Right hindlimb (tissue), 1 donor: ENCODE results near the gene MESD.
"Not testable (repeated sequence)": the region's sequence is repeated elsewhere in the genome, so short reads cannot be mapped to it uniquely, and the experiment has no call there.

Source experiments
- DNase-seq: peaks from one replicate; pipeline ENCODE4 v3.0.0-alpha.2; 2018

Gene MESD

DNA sequence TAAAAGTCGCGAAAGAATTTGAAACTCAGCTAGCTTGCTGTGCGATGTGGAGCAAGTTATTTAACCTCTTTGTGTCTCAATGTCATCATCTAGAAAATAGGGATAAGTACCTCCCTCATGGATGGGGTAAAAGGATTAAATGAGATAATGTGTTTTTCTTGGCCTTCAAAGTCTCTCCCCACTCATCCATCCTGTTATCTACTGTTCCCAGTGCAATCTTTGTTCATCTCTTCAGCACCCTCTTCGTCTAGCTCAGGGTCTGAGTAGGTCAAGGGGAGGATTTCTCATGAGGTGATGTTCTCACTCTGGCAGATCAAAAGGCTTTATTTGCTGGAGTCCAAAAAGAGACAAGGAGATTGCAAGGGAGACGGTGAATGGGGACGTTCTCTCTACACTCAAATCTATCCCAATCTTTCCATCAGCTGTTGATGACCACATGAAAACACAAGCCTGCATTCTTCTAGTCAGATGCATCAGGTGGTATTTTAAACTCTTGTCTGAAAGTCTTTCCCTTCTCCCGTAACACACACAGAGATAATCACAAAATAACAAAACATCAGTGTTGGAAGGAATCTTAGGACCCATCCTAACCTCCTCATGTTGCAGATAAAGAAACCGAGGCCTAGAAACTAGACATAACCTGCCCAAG is 1.3 kb downstream of the MESD start:
- no peak for DNase-seq

DNA sequence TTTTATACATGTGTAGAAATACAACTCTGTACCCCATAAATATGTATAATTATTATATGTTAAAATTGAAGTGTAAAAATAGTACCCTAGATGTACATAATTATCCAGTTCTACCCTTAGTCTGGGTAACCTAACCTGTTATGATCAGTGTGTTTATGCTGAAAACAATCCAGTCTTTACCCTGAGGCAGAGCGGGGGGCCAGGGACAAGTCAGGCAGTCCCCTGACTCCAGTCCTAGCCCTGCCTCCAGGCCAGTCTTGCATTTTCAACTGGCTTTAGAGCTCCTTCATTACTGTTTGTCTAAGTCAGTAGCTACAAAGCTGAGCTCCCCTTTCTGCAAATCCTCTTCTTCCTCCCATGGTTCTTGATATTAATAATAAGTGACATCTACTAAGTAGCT is 3.1 kb downstream of the MESD start:
- DNase-seq: no peak

GRCh38 chr15:80985981-80986380 is 3.6 kb downstream of the MESD start:
- DNase-seq: no peak

DNA sequence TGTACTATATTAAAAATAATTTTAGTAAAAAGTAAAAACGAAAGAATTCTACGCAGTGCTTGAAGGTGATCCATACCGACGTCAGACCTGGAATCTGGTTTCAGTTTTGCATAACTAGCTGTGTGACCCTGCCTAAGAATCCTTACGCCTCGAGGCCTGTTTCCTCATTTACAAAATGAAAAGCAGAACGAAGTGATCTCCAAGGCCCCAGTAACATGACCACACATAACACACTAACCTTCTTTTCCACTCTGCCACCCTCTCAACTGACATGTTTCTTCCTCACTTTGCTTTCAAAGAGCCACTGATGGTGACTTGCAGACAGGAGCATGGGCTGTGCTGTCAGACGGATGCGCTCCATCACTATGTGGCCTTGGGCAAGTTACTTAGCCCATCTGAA is 4.8 kb downstream of the MESD start:
- no peak for DNase-seq

DNA sequence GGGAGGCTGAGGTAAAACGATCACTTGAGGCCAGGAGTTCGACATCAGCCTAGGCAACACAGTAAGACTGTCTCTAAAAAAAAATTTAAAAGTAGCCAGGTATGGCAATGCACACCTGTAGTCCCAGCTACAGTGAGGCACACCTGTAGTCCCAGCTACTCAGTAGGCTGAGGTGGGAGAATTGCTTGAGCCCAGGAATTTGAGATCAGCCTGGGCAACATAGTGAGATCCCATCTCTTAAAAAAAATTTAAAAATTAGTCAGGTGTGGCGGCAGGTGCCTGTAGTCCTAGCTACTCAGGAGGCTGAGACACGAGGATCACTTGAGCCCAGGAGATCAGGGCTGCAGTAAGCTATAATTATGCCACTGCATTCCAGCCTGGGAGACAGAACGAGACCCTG is 6.8 kb downstream of the MESD start:
- no peak for DNase-seq

DNA sequence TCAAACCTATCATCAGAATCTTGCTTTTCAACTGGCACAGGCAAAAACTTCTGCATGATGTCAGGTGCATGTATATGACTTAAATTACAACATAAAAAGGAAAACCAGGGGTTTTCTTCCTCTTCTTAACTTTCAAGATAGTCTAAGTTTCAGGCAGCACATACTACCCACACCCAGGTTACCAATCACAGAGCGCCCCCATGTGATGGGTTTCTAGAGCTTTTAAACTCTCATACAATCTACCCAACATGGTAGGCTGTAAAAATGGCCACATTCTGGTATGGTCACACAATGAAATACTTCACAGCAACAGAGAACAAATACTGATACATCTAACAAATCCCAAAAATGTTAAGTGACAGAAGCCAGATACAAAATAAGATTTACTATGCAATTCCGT is 7.4 kb downstream of the MESD start:
- DNase-seq: no peak

- no peak for DNase-seq
These were observed 9.9 kb downstream of the MESD start for GRCh38 chr15:80979538-80980200.

DNA sequence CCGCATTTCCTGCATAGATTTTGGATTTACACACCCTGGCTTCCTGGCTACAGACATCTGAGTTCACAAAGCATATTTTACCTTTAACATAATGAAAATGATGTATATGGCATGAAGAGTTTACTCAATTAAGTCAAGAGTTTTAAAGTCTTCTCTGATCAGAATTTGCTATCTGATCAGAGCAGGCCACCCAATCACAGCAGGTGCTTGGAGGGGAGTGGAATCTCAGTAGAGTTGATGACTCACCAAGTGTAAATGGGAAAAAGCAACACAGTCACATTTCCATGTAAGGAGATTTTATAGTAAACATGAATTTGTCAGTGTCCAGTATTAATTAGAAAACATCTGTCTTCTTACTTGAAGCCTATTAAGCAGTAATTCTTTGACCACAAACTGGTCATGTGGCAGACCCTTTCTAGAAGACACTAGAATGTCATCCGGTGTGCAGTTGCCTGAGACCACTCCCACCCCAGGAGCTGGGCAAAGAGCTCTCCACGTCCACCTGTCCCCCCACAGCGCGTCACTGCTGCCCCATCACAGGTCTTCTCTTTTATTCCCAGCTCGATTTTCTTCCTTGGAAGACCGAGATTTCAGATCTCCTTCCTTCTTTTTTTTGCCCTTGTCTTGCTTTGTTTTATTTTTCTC is 10.8 kb downstream of the MESD start:
- DNase-seq: no peak

GRCh38 chr15:80977627-80978036 is 12.0 kb downstream of the MESD start:
- DNase-seq: peak; percentile 66

DNA sequence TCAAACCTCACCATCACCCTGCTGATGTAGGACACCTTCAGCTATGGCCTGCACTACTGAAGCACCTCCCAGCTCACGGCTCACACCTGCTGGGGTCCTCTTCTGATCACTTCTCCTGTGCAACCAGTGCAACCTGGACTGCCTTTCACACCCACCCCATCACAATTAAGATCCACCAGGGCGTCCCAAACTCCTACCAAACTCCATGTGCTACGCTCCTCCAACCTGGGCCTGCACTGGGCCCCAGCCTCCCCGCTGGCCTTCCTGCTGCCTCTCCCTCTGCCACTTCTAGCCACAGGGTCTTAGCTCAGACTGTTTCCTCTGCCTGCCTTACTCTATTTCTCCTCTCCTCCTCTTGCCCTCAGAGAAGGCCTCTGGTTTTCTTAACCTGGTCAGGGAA is 12.8 kb downstream of the MESD start:
- no peak for DNase-seq

DNA sequence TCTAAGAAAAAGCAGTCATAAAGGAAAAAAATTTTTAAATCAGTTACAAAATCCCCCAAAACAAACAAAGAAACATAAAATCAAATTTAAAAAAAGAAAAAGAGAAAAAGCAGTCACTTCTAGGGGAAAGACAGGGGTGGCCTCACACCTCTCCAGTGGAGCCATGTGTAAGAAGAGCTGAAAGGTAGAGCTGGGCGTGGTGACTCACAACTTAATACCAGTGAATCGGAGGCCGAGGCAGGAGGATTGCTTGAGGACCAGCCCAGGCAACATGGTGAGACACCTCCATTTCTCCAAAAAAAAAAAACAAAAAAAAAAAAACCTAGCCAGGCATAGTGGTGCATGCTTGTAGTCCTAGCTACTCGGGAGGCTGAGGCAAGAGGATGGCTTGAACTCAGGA is 14.7 kb downstream of the MESD start:
- no peak for DNase-seq

DNA sequence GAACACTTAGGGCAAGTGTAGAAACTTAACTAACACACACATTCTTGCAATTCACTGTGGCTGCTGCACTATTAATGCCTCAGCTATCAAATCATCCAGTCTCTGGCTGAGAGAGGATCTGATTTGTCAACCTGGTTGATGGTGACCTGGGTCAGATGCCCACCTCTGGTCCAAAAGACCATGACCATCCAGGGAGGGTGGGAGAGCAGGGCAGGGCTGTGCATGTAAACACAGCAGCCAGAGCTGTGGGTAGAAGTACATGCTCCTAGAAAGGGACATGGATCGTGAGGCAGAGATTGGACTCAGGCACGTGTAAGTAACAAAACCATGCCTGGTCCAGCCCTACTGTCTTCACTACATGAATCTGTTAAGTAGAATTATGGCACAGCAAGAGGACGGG is 17.3 kb downstream of the MESD start:
- no peak for DNase-seq

DNA sequence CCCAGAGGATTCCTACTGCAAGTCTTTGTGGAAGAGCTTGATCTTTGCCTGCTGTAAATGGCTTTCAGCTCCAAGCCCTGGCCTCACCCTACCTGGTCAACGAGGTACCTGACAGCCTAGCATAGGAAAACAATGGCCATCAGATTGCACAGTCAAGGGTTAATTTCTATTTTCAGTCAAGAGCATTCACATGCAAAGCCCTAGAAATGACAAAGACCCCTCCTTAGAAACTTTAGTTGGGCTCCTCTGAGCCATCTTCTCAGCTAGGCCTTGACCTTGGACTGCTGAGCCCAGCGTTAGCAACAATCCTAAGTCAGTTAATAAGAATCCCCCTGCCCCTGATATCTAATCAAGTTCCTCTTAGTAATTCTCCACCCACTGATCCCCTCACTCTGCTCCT is 18.5 kb downstream of the MESD start:
- no peak for DNase-seq

DNA sequence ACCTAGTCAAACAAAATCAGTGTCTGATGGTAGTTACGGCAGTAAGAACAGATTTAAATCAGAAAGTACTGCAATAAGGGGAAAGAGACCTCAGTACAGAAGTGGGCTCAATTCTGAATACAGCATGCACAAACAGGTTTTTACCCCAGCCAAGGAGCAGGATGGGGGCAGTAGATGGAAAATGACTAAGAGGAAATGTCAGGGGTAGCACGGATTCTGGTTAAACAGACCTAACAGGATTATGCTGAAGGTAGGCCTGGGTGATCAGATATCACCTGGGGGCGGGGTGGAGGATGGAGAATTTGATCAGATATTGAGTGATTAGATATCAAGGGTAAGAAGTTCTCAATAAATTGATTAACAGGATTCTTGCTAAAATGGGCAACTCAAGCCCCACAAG is 19.0 kb downstream of the MESD start:
- no peak for DNase-seq

GRCh38 chr15:80970018-80970657 is 19.5 kb downstream of the MESD start:
- peak; percentile 72 for DNase-seq

GRCh38 chr15:80969316-80969715 is 20.3 kb downstream of the MESD start:
- no peak for DNase-seq

- DNase-seq: no peak
These were observed 21.6 kb downstream of the MESD start for GRCh38 chr15:80967991-80968510.

DNA sequence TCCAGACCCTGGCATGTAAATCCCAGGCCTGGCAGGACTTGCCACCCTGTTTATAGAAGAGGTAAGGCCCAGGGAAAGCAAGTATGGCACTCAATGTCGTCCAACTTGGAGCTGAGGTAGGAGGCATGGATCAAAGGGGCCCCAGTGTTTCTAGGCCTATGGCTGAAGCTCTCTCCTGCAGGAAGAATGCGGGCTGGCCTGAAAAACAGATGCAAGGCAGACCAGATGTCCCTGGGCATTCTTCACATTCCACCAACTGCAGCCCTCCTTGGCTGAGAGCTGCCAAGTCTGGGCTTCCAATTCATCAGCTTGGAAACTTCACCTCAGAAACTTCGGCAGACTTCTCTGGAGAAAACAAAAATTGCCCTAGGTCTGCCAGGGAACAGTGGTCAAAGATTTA is 22.2 kb downstream of the MESD start:
- peak; percentile 72 for DNase-seq

- DNase-seq: no peak
These were observed 23.0 kb downstream of the MESD start for GRCh38 chr15:80966431-80967197.

DNA sequence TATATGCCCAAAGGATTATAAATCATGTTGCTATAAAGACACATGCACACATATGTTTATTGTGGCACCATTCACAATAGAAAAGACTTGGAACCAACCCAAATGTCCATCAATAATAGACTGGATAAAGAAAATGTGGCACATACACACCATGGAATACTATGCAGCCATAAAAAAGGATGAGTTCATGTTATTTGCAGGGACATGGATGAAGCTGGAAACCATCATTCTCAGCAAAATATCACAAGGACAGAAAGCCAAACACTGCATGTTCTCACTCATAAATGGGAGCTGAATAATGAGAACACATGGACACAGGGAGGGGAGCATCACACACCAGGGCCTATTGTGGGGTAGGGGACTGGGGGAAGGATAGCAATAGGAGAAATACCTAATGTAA is 24.2 kb downstream of the MESD start:
- DNase-seq: not testable (repeated sequence)

GRCh38 chr15:80958818-80959495 is 30.7 kb downstream of the MESD start:
- DNase-seq: no peak

GRCh38 chr15:80957976-80958375 is 31.6 kb downstream of the MESD start:
- DNase-seq: no peak
